Endothelial cell (in vitro differentiated cells): Measurements from ENCODE around the gene GRIN2A. TPM values are rescaled to one million over a fixed set of nuclear protein-coding genes. Genes with fewer than 3 reads are reported as not detected.
A peak's percentile ranks its signal among the peaks of the same experiment; 100 is the strongest.

Experiments
- DNase-seq: peaks from one replicate; pipeline ENCODE4 v3.0.0; 2021; ENCODE audit warnings: low spot score
- H3K27ac Mint-ChIP-seq: one replicate; pipeline ENCODE4 v1.8.0; 2021; ENCODE audit warnings: mixed read lengths, inconsistent platforms; ENCODE audit not compliant: unreplicated experiment
- H3K27me3 Mint-ChIP-seq: one replicate; pipeline ENCODE4 v1.8.0; 2021; ENCODE audit warnings: mild to moderate bottlenecking, moderate library complexity, mixed read lengths, inconsistent platforms; ENCODE audit not compliant: unreplicated experiment
- H3K36me3 Mint-ChIP-seq: one replicate; pipeline ENCODE4 v1.8.0; 2021; ENCODE audit warnings: mild to moderate bottlenecking, low read depth, mixed read lengths, inconsistent platforms; ENCODE audit not compliant: unreplicated experiment
- H3K4me1 Mint-ChIP-seq: one replicate; pipeline ENCODE4 v1.8.0; 2021; ENCODE audit warnings: mild to moderate bottlenecking, mixed read lengths, inconsistent platforms; ENCODE audit not compliant: unreplicated experiment
- H3K4me3 Mint-ChIP-seq: one replicate; pipeline ENCODE4 v1.8.0; 2021; ENCODE audit warnings: mild to moderate bottlenecking, mixed read lengths, inconsistent platforms; ENCODE audit not compliant: unreplicated experiment
- H3K9me3 Mint-ChIP-seq: one replicate; pipeline ENCODE4 v1.8.0; 2021; ENCODE audit warnings: mixed read lengths, inconsistent platforms; ENCODE audit not compliant: unreplicated experiment
- total RNA-seq: library from RNA; stranded (reverse); fragmentation: NEBNext Ultra II Directional; extraction: Animal tissue kit (Norgen Biotek cat#: 25700); gene quantifications from one replicate; pipeline ENCODE4 v1.2.1, GENCODE V29; 2021; ENCODE audit not compliant: unreplicated experiment
- TF ChIP-seq, protein P1 (sequence below): fragments of 200-600 bp; sonication (generic); IDR thresholded peaks from one replicate; pipeline ENCODE4 v1.5.0; 2021; ENCODE audit warnings: antibody characterized with exemption; ENCODE audit not compliant: unreplicated experiment

GRIN2A gene
- total RNA-seq, 1 donor from 2014 or later = 0.03 TPM

DNA sequence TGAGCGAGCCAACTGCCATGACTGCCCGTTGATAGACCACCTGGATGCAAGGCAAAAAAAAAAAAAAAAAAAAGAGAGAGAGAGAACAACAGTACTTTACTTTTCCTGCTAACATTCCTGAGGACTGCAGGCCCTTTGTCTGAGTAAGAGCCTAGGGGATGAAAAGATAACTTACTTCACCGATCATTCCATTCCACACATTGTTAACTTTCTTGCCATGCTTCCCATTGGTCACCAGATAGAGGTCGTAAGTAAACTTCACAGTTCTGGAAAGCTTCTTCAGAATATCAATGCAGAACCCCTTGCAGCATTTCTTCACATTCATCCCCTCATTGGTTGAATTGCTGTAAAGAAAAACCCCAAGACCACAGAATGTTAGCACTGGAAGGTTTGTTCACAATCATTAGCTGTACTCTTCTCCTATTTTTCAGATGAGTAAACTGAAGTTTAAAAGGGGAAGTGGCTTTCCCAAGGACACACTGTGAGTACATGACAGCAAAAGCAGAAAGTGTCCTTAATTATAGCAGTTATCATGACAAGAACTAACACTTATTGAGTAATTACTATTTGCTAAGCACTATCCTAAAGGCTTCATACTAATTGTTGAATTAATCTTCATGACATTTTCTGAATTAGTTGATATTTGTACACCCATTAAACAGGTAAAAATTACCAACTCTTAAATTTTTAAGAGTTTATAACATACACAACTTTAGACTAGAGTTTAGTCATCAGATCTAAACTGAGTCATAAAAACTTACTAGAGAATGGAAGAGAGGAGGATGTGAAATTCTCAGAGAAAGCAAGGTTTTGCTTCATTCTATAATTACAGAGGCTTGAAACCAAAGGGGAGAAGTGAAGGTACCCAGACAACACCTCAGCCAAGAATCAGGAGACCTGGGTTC is 341.2 kb downstream of the GRIN2A start:
- no peak overlapping the region for H3K27ac Mint-ChIP-seq
- no peaks in the 10 kb centered on the region for H3K4me1 Mint-ChIP-seq
- no peak overlapping the region for H3K4me3 Mint-ChIP-seq
- no peaks in the 10 kb centered on the region for H3K9me3 Mint-ChIP-seq
- peaks cover 1% of the 10 kb centered on the region for H3K27me3 Mint-ChIP-seq
- no peaks in the 10 kb centered on the region for H3K36me3 Mint-ChIP-seq
- TF ChIP-seq, protein P1, sequence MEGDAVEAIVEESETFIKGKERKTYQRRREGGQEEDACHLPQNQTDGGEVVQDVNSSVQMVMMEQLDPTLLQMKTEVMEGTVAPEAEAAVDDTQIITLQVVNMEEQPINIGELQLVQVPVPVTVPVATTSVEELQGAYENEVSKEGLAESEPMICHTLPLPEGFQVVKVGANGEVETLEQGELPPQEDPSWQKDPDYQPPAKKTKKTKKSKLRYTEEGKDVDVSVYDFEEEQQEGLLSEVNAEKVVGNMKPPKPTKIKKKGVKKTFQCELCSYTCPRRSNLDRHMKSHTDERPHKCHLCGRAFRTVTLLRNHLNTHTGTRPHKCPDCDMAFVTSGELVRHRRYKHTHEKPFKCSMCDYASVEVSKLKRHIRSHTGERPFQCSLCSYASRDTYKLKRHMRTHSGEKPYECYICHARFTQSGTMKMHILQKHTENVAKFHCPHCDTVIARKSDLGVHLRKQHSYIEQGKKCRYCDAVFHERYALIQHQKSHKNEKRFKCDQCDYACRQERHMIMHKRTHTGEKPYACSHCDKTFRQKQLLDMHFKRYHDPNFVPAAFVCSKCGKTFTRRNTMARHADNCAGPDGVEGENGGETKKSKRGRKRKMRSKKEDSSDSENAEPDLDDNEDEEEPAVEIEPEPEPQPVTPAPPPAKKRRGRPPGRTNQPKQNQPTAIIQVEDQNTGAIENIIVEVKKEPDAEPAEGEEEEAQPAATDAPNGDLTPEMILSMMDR = no peak
- no peak for DNase-seq

DNA sequence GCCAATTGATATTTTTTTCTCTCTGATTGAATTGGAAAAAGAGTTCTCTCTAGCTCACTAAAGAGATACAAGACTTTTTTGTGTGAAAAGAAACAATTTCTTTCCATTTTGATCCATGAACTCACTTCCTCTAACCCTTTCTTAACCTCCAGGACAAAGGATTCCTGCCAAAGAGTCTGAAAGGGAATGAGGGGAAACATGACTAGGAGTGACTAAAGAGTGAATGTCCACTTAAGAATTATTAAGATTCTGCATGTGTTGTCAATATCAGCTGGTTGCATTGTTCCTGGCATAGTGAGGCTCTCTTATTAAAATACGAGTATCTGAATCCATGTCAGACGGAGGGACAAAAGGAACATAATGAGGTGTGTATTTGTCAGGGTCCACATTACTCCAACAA is 344.7 kb downstream of the GRIN2A start:
- Mint-ChIP-seq H3K4me1 (no peaks in the 10 kb centered on the region), H3K36me3 (no peaks in the 10 kb centered on the region), H3K27me3 (peaks cover 1% of the 10 kb centered on the region), H3K27ac (no peak overlapping the region), H3K9me3 (no peaks in the 10 kb centered on the region), H3K4me3 (no peak overlapping the region)
- DNase-seq = no peak
- TF ChIP-seq, protein P1 = no peak

DNA sequence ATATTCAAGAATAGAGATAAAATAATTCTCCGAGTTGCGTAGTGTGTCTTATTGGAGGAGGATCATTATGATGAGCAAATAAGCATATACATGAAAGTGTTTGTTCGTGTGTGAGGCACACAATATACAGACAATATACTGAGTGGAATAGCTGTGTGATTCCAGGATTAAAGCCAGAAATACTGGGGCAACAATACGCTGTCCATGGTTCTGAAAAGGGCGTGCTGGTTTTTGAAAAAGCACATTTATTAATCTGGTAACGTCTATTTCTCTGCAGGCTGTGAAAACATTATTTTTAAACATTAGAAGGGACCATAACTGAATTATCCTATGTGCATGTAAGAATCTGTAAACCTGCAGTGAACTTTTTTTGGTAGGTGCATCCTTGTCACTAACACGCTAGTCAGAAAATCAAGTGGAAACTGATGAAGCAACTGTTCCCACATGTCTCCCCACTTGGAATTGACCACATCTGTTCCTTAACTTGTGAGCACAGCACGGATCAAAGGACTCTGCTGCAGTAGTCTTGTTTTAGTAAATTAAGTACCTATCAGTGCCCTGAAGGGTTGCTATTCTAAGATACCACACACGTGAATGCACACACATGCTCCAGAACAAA is 346.0 kb downstream of the GRIN2A start:
- DNase-seq = peak; percentile 48
- Mint-ChIP-seq H3K4me1 (no peaks in the 10 kb centered on the region), H3K36me3 (no peaks in the 10 kb centered on the region), H3K4me3 (no peak overlapping the region), H3K27ac (no peak overlapping the region), H3K27me3 (peaks cover 1% of the 10 kb centered on the region), H3K9me3 (no peaks in the 10 kb centered on the region)
- TF ChIP-seq, protein P1 = no peak

DNA sequence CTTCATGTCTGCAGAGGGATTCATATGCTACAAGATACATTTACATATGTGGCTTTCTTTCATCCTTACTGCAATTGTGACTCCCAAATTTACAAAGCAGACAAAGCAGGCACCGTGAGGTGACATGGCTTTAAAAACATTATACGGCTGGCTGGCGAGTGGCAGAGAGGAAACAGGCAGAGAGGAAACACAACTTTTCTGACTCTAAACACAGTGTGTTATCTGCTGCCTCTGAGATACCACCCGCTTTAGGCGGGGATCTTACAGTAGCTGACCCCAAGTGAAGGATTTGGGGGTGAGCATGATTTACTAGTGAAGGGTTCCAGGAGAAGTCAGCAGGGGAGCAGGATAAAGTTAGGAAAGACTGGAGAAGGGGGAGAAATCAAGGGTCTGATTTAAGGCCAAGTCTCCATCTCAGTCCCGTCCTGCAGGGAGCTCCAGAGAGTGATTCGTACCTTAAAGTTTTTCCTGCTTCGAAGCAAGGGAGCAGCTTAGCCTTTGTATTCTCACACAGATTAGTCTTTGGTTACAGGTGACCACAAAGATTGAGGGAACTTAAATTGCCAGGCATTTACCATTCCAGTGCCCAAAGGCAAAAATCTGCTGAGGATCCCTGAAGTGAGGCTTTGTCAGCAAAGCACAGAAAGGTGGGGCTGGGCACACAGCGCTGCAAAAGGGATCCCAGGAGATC is 355.0 kb downstream of the GRIN2A start:
- Mint-ChIP-seq H3K4me1 (peaks cover 19% of the 10 kb centered on the region), H3K4me3 (no peak overlapping the region), H3K9me3 (no peaks in the 10 kb centered on the region), H3K36me3 (no peaks in the 10 kb centered on the region), H3K27ac (no peak overlapping the region), H3K27me3 (no peaks in the 10 kb centered on the region)
- DNase-seq = no peak
- TF ChIP-seq, protein P1 = no peak
